ENCODE results near the gene CRYL1. TPM values are rescaled to one million over a fixed set of nuclear protein-coding genes. Genes with fewer than 3 reads are reported as not detected.

Gene CRYL1
- total RNA-seq, 1 experiment from 2014 or later = 3.7 TPM

GRCh38 chr13:20566468-20566897 lies 40.8 kb upstream of the CRYL1 start:
- H3K23ac ChIP-seq (ENCODE audit: insufficient read length, low read depth, low read length) = no peak overlapping the region
- no peak overlapping the region for H2AK5ac ChIP-seq (ENCODE audit: insufficient read length, low read length)
- Mint-ChIP-seq H3K27me3 (ENCODE audit: low read depth) (peaks cover 16% of the 10 kb centered on the region), H3K36me3 (ENCODE audit: insufficient read depth in 1 of 3, low read depth in 3 of 3) (peaks cover 4 to 20% (median 12%) of the 10 kb centered on the region in 3 experiments), H3K4me1 (peaks cover 8 to 12% of the 10 kb centered on the region in 2 experiments), H3K9me3 (peaks cover 20 to 25% of the 10 kb centered on the region in 2 experiments), H3K27ac (peak overlapping the region; percentile 80 to 96 (median 96); a peak in 6 of 7 replicates), H3K4me3 (peak overlapping the region; percentile 84 to 93)
- no peak overlapping the region for H3T11ph ChIP-seq (ENCODE audit: low read length)
- no peak overlapping the region for H2BK20ac ChIP-seq (ENCODE audit: low read depth, low read length, poor library complexity, severe bottlenecking)
- no peaks in the 10 kb centered on the region for H3K27me3 ChIP-seq (ENCODE audit: insufficient read depth, low read length)
- no peak for DNase-seq
- peak overlapping the region; percentile 95 for H3K18ac ChIP-seq (ENCODE audit: insufficient read length, low read depth, low read length)
- no peak overlapping the region for H2BK120ac ChIP-seq (ENCODE audit: low read depth, low read length, poor library complexity, severe bottlenecking)
- H2BK15ac ChIP-seq (ENCODE audit: low read depth, low read length) = no peak overlapping the region
- no peak overlapping the region for H4K91ac ChIP-seq (ENCODE audit: insufficient read length, low read depth, low read length)
- WGBS (ENCODE audit: extremely low coverage, insufficient read length, low lambda C conversion rate) = no CpG with 5 or more reads among the region's 21 CpGs
- no peak overlapping the region for H4K5ac ChIP-seq (ENCODE audit: insufficient read length, low read depth, low read length)
- no peaks in the 10 kb centered on the region for H3K79me1 ChIP-seq (ENCODE audit: insufficient read depth, low read depth, low read length, poor library complexity, severe bottlenecking)
- H3K9ac ChIP-seq (ENCODE audit: extremely low read depth, insufficient read length, low read length) = peak overlapping the region; percentile 60
- no peak overlapping the region for H3K4ac ChIP-seq (ENCODE audit: low read depth, low read length)
- H2BK5ac ChIP-seq (ENCODE audit: insufficient read length, low read length) = no peak overlapping the region
- H3K9me3 ChIP-seq (ENCODE audit: control insufficient read depth, low read depth, low read length) = no peaks in the 10 kb centered on the region
- H3K79me2 ChIP-seq (ENCODE audit: insufficient read depth, low read length) = no peaks in the 10 kb centered on the region
- H4K8ac ChIP-seq (replicated peaks; ENCODE audit: insufficient read length, low read depth, low read length) = no peak overlapping the region
- peak overlapping the region; percentile 94 for H3K14ac ChIP-seq (ENCODE audit: insufficient read depth, low read length)
- no peak overlapping the region for H2AFZ ChIP-seq (ENCODE audit: low read length)
- H3K27ac ChIP-seq (ENCODE audit: insufficient read length, low read depth, low read length) = no peak overlapping the region
- H3K56ac ChIP-seq (ENCODE audit: insufficient read length, low read depth, low read length) = no peak overlapping the region
- no peak overlapping the region for H2BK12ac ChIP-seq (ENCODE audit: insufficient read length, low read depth, low read length)
- H4K20me1 ChIP-seq (ENCODE audit: control insufficient read depth, insufficient read depth, insufficient read length) = no peaks in the 10 kb centered on the region
- H3K23me2 ChIP-seq (ENCODE audit: insufficient read length, low read depth, low read length, poor library complexity, severe bottlenecking) = peaks cover 10% of the 10 kb centered on the region
- peak overlapping the region; percentile 82 for H3K4me2 ChIP-seq (ENCODE audit: insufficient read depth, insufficient read length, low read length)
- TF ChIP-seq CTCF (conservative IDR thresholded peaks at IDR 0.05) = no peak
- H3K4me1 ChIP-seq (ENCODE audit: insufficient read depth, low read length) = no peaks in the 10 kb centered on the region
